GM19099 (cell line): ENCODE data around the gene KCNJ11.

Source experiments
- POLR2A ChIP-seq: IDR thresholded peaks from 3 replicates; pipeline ENCODE4 v1.6.1; 2011; ENCODE audit warnings: low read depth; ENCODE audit not compliant: insufficient read length; ENCODE audit errors: extremely low read depth

Gene KCNJ11

DNA sequence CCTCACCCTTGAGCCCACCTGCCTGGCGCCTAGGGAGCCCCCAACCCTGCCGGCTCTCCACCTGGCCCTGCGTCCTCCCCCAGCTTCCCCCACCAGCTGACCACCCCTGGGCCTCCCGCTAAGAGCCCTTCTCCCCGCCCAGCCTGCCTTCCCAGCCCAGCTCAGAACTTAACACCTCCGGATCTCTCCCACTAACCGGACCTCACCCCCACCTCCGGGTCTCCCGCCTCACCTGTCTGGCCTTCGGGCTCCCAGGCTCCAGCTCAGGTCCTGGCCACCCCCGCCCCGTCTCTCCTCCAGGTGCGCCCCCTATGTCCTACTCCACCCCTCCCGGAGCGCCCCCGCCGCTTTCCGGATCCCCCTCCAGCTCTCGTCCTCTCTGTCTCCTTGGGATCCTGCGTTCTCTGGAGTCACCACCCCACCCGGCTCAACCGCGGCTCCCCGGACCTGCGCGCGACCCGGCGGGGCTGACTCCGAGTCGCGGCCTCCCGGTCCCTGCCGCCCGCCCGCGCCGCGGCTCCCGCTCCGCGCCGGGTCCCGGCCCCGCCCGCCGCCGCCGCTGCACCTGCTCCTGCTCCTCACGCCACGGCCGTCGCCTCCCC, at the start of gene KCNJ11:
TSS of gene KCNJ11 (minus strand) at position 51 of the 602 bp plus-strand sequence. CDS start 568 bp downstream, outside the sequence.
- no peak for TF ChIP-seq POLR2A

DNA sequence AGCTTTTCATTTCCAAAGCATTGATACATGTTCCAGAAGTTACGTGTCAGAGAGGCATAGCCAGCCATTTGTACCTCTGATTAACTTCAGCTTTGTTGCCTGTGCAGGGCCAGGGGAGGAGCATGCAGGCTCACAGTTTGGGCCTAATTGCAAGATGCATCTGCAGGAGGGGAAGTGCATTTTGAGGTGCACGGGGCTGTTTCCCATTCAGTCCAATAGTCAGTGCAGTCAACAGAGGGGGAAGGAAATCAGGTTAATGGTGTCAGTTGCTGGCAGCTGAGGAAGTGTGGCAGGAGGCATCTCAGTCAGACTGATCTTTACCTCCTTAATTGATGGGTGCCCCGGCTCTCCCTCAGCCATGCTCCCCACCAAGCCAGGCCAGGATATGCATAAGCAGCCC, 48.9 kb upstream of the KCNJ11 start:
- no peak for TF ChIP-seq POLR2A

DNA sequence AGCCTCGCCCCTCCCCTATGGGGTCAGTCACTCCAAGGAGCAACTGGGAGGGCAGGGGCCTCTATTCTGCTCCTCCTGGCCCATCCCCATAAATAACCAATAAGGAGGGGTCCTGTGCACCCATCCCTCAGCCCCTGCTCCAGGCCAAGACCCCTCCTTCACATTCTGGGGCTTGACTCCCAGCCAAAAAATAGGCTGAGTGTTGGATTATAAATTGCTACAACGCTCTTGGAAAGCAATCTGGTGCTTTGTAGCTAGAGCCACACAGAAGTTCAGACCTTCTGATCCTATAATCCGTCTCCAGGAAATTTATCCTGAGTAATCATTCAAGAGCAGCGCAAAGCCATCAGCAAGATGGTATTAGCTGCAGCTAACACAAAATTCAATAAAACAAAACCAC, 45.6 kb upstream of the KCNJ11 start:
- TF ChIP-seq POLR2A: no peak

DNA sequence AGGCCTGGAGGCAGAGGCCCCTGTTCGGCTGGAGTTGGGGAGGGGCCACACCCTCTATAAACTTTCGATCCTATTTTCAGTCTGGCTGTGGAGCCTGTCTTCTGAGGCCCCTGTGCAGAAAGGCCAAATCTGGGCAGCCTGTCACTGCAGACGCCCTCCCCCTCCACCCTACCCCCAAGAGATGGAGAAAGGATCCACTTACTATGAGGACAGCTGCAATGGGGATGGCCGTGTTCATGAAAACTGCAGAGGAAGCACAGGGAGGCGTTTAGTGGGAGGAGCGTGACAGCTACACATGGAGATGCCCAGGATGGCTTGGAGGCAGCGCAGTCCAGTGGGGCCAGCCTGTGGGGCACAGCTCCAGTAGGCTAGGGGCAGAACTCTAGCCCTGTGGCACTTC, 43.5 kb upstream of the KCNJ11 start:
- no peak for TF ChIP-seq POLR2A

DNA sequence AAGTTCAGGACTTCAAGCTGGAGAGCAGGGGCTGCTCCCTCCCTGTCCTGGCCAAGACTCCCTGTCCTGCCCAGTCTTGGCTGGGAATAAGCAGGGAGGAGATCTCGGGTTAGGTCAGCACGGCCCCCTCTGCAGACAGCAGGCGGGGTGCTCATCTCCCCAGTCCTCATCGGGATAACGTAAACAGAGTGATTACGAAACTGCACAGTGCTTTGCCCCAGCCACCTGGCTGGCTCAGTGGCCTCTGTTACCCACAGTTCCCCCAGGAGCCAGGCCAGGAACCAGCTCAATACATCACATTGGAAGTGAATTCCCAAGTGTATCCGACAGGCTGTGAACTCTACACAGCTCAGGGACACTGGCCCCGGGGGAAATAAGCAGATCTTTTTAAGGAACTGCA, 42.7 kb upstream of the KCNJ11 start:
- TF ChIP-seq POLR2A: no peak

GRCh38 chr11:17430616-17431015, 42.2 kb upstream of the KCNJ11 start:
- no peak for TF ChIP-seq POLR2A

DNA sequence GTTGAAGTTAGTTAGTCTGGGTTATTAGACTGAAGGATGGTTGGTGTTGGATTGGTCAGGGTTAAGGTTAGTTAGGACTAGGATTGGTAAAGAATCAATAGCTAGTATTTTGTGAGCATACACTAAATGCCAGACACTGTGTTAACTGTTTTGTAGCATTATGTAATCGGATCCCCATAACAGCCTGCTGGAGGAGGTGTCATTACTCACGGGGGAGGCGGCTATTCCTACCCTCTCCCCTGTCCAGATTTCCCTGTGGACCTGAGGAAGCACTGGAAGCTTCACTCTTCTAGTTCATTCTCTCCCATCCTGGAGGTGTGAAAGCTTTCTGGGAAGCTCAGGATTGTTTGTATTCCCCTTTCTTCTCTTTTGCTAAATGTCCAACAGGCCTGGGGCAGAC, 40.5 kb upstream of the KCNJ11 start:
- TF ChIP-seq POLR2A: no peak

DNA sequence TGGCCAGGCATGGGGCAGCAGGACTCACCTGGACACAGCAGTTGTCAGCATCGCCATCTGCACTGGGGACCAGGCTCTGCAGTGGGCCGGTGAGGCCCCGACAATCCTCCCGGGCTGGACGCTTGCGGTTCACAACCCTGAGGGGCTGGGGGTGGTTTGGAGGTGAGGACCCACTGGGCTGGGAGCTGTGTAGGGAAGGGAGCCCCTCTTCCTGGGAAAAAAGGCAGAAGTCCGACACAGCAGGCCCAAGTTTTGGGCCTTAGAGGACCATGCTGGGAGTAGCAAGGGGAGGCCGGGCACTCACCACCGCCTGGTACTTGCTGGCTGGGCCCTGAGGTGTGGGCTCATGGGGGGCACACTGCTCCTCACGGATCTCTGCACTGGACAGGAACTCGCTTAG, 39.8 kb upstream of the KCNJ11 start:
- TF ChIP-seq POLR2A: no peak

DNA sequence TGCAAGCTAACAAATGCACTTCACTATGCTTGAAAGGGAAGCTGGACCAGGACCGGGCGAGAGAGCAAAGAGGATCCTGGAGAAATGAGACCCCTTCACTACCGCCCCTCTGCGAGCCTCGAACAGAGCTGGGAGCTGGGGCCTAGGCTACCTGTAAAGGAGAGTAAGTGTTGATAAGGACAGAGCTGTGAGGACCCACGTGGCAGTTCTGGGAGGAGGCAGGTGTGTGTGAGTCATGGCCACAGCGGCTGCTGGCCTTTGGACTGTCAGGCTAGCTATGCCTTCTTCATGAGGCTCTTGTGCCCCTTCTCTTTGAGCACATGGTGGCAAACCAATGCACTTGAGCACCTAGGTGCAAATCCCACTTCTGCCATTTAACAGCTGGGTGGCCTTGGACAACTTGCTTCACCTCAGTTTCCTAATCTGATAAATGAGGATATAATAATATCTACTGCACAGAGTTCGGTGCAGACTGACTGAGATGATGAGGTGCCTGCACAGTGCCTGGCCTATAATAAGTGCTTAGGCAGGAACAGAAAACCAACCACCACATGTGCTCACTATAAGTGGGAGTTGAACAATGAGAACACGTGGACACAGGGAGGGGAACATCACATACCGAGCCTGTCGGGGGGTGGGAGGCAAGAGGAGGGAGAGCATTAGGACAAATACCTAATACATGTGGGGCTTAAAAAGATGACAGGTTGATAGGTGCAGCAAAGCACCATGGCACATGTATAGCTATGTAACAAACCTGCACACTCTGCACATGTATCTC, 35.3 kb upstream of the KCNJ11 start:
- TF ChIP-seq POLR2A: no peak

DNA sequence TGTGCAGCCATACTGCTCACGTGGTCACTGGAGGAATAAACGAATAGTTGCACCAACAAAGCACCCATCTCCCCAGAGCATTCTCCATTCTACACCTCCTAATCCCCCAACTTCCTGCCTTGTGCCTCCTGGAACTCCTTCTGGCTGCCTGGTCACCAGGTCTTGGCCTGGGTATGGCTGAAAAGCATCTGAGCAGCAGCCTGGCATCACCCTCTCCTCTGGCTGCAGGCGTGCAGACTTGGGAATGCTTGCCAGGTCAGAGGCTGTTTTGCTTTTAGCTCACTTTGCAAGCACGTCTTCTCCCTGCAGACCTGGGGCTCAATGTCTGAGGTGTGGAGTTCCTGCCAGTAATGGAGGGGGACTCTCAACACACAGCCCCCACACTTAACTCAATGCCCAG, 33.3 kb upstream of the KCNJ11 start:
- TF ChIP-seq POLR2A: no peak

DNA sequence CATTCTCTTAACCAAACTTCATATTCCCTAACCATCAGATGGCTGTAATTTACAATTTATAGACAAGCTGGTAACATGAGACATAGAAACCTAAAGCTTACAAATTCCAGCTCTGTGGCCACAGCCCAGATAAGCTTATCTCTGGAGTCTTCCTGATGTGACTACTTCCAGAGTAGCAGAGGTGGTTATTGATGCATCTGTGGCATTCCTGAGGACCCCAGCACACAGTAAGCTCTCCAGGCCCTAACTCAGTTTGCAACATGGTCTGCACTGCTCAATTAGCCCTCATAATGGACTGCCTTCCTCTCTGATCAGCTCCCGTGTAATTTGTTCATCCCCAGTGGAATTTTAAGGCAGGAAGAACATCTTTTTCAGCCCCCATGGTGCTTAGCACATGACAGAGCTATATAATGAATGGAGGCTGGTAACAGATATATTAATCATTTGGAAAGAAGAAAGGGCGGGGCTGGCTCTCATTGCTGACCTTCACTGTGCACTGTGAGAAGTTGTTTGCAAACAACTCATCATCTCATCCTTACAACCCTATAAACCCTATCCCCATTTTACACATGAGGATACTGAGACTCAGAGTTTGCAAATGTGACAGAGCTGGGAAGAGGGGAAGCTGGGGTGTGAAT, 30.1 kb upstream of the KCNJ11 start:
- no peak for TF ChIP-seq POLR2A

DNA sequence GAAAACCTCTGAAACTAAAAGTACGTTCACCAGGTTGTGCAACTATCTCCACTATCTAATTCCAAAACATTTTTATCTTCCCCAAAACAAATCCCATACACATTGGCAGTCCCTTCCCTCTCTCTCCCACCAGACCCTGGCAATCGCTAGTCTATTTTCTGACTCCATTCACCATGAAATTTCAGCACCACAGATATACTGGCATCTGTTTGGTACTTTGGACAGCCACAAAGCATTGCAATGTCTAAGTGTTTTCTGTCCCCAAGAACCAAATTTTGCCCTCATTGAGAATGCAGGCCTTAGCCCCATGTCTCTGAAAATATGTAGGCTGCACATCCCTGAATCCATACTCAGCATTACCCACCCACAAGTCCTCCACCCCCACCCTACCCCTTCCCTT, 28.0 kb upstream of the KCNJ11 start:
- no peak for TF ChIP-seq POLR2A

GRCh38 chr11:17415523-17416104, 27.2 kb upstream of the KCNJ11 start:
- TF ChIP-seq POLR2A: no peak

GRCh38 chr11:17414992-17415391, 26.5 kb upstream of the KCNJ11 start:
- no peak for TF ChIP-seq POLR2A

DNA sequence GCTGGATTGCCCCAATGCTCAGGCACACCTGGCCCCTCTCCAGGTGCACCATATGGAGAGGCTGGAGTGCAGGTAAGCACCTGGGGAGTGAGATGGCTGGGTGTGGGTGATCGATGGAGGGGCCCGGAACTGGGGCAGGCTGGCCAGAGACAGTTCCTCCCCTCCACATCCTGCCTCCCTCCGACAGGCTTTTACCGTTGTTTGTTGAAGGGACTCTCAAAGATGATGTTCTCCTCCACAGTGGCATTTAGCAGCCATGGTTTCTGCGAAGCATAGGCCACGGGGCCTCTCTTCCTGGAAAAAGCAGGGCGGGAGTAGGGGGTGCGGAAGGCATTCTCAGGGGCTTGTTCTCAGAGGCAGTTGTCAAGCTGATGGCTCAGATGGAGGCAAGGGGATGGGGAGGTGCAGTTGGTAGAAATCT, 25.9 kb upstream of the KCNJ11 start:
- no peak for TF ChIP-seq POLR2A

DNA sequence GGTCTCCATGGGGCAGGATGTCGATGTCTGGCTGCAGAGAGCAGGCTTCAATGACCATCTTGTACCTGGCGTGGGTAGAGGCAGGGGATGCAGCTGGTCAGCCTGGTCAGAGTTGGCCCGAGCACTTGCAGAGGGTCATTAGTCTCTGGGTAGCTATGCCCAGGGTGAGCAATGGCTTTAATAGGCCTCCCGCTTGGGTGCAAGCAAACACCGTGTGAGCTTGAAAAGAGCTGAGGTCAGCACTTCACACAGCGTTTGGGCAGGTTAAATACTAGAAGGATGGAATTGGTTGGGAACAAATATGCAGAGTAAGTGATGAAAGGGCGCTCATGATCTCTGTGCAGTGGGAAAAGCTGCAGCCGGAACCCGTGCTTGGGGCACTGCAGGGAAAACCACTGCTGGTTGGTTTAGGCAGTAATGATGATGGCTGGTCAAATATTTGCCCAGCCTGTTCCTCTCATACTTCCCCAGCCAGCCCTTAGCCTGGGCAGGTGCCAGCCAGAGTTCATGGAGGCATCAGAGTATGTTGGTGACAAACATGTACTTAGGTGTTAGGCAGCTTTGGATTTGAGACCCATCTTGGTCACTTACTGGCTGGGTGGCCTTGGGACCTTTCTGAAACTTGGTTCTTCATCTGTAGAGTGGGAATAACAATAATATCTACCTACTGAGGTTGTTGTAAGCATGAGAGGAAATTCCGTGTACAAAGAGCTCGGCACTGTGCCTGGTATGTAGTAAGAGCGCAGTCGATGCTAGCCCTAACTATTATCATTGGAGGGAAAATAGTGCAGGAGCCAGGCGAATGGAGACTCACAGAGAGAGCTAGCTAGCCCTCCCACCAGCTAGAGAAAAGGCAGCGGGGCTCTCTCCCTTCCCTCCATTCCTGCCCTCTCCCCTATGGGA, 25.2 kb upstream of the KCNJ11 start:
- TF ChIP-seq POLR2A: no peak
